Measurements from ENCODE around the gene SLC35F6. TPM values are rescaled to one million over a fixed set of nuclear protein-coding genes. Genes with fewer than 3 reads are reported as not detected.

Gene SLC35F6
- total RNA-seq, 1 donor from 2014 or later = 5.6 TPM

GRCh38 chr2:26724784-26725520 is 39.1 kb upstream of the SLC35F6 start:
- TF ChIP-seq EZH2phosphoT487 (IDR thresholded peaks at IDR 0.05) = no peak
- TF ChIP-seq, protein P1, sequence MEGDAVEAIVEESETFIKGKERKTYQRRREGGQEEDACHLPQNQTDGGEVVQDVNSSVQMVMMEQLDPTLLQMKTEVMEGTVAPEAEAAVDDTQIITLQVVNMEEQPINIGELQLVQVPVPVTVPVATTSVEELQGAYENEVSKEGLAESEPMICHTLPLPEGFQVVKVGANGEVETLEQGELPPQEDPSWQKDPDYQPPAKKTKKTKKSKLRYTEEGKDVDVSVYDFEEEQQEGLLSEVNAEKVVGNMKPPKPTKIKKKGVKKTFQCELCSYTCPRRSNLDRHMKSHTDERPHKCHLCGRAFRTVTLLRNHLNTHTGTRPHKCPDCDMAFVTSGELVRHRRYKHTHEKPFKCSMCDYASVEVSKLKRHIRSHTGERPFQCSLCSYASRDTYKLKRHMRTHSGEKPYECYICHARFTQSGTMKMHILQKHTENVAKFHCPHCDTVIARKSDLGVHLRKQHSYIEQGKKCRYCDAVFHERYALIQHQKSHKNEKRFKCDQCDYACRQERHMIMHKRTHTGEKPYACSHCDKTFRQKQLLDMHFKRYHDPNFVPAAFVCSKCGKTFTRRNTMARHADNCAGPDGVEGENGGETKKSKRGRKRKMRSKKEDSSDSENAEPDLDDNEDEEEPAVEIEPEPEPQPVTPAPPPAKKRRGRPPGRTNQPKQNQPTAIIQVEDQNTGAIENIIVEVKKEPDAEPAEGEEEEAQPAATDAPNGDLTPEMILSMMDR (IDR thresholded peaks at IDR 0.05) = no peak
- no peak for TF ChIP-seq EZH2 (IDR thresholded peaks at IDR 0.05)
- no peak overlapping the region for H3K27ac ChIP-seq
- H3K4me1 ChIP-seq = peaks cover 5% of the 10 kb centered on the region
- no peaks in the 10 kb centered on the region for H3K79me2 ChIP-seq (ENCODE audit: low read depth)
- H3K36me3 Mint-ChIP-seq = no peaks in the 10 kb centered on the region
- DNase-seq (ENCODE audit: low spot score) = no peak
- no peak overlapping the region for H3K4me2 ChIP-seq
- peaks cover 13% of the 10 kb centered on the region for H3K4me1 Mint-ChIP-seq
- H2AFZ ChIP-seq (replicated peaks) = no peak overlapping the region
- H3K9ac ChIP-seq = no peak overlapping the region
- H3F3A ChIP-seq (ENCODE audit: low read depth) = no peaks in the 10 kb centered on the region
- no peaks in the 10 kb centered on the region for H3K27me3 ChIP-seq
- H3K9me3 ChIP-seq (ENCODE audit: low read depth) = no peaks in the 10 kb centered on the region
- H3K4me3 ChIP-seq = no peak overlapping the region
- H3K9me3 Mint-ChIP-seq = no peaks in the 10 kb centered on the region
- H3K36me3 ChIP-seq = no peaks in the 10 kb centered on the region
- H3K27me3 Mint-ChIP-seq (ENCODE audit: insufficient read depth, low read depth) = peaks cover 4% of the 10 kb centered on the region
- H3K27ac Mint-ChIP-seq = peak overlapping the region; percentile 64
- no peak overlapping the region for H3K4me3 Mint-ChIP-seq
- no peaks in the 10 kb centered on the region for H4K20me1 ChIP-seq (ENCODE audit: low read depth)

- Histone ChIP-seq H3F3A (ENCODE audit: low read depth) (no peaks in the 10 kb centered on the region), H2AFZ (replicated peaks) (no peak overlapping the region), H3K4me2 (no peak overlapping the region), H3K4me3 (no peak overlapping the region), H3K9ac (no peak overlapping the region), H3K36me3 (no peaks in the 10 kb centered on the region), H4K20me1 (ENCODE audit: low read depth) (no peaks in the 10 kb centered on the region), H3K27me3 (no peaks in the 10 kb centered on the region), H3K9me3 (ENCODE audit: low read depth) (no peaks in the 10 kb centered on the region), H3K79me2 (ENCODE audit: low read depth) (no peaks in the 10 kb centered on the region), H3K4me1 (peaks cover 5% of the 10 kb centered on the region), H3K27ac (no peak overlapping the region)
- Mint-ChIP-seq H3K9me3 (no peaks in the 10 kb centered on the region), H3K36me3 (no peaks in the 10 kb centered on the region), H3K27me3 (ENCODE audit: insufficient read depth, low read depth) (peaks cover 6% of the 10 kb centered on the region), H3K4me3 (no peak overlapping the region), H3K4me1 (peaks cover 13% of the 10 kb centered on the region), H3K27ac (no peak overlapping the region)
- DNase-seq (ENCODE audit: low spot score) = no peak
- TF ChIP-seq, protein P1 (IDR thresholded peaks at IDR 0.05) = no peak
- TF ChIP-seq EZH2phosphoT487 (IDR thresholded peaks at IDR 0.05) (no peak), EZH2 (IDR thresholded peaks at IDR 0.05) (no peak)
Measured at GRCh38 chr2:26725521-26725820, 38.6 kb upstream of the SLC35F6 start.

- Histone ChIP-seq H3K79me2 (ENCODE audit: low read depth) (no peaks in the 10 kb centered on the region), H3K27me3 (no peaks in the 10 kb centered on the region), H3F3A (ENCODE audit: low read depth) (no peaks in the 10 kb centered on the region), H3K4me3 (no peak overlapping the region), H2AFZ (replicated peaks) (no peak overlapping the region), H3K4me2 (no peak overlapping the region), H3K4me1 (peaks cover under 1% of the 10 kb centered on the region), H3K36me3 (no peaks in the 10 kb centered on the region), H3K9me3 (ENCODE audit: low read depth) (no peaks in the 10 kb centered on the region), H3K9ac (no peak overlapping the region), H4K20me1 (ENCODE audit: low read depth) (no peaks in the 10 kb centered on the region), H3K27ac (no peak overlapping the region)
- no peak for DNase-seq (ENCODE audit: low spot score)
- peaks cover 13% of the 10 kb centered on the region for H3K4me1 Mint-ChIP-seq
- H3K36me3 Mint-ChIP-seq = no peaks in the 10 kb centered on the region
- H3K9me3 Mint-ChIP-seq = no peaks in the 10 kb centered on the region
- peak overlapping the region; percentile 0 for H3K4me3 Mint-ChIP-seq
- H3K27me3 Mint-ChIP-seq (ENCODE audit: insufficient read depth, low read depth) = peaks cover 8% of the 10 kb centered on the region
- no peak overlapping the region for H3K27ac Mint-ChIP-seq
- TF ChIP-seq EZH2 (IDR thresholded peaks at IDR 0.05) = no peak
- TF ChIP-seq EZH2phosphoT487 (IDR thresholded peaks at IDR 0.05) = no peak
- TF ChIP-seq, protein P1 (IDR thresholded peaks at IDR 0.05) = no peak
Measured at GRCh38 chr2:26726228-26726627, 37.9 kb upstream of the SLC35F6 start.
